Measurements from ENCODE around the gene GNPTAB.
"Not testable (repeated sequence)": the region's sequence is repeated elsewhere in the genome, so short reads cannot be mapped to it uniquely, and the experiment has no call there.

Gene GNPTAB

DNA sequence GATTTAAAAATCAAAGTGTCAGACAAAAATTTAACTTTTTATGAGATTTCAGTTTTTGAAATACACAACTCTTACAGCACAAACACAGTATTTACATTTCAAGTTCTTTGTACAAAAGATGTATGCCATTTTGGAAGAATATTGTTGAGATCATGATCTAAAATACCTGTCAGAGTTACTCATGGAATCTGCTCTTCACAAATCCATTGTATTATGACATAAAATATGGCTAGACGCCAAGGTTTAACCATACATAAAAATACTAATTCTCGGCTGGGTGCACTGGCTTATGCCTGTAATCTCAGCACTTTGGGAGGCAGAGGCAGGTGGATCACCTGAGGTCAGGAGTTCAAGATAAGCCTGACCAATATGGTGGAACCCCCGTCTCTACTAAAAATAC is 85.3 kb downstream of the GNPTAB start:
- no peak overlapping the region for H3K4me3 ChIP-seq (ENCODE audit: low read length)
- H3K9ac ChIP-seq (ENCODE audit: low read length), result no peak overlapping the region
- peaks cover 4% of the 10 kb centered on the region for H3K4me1 ChIP-seq (ENCODE audit: control insufficient read depth, insufficient read depth, low read length)
- H3K36me3 ChIP-seq (ENCODE audit: control insufficient read depth, insufficient read depth, low read length, severe bottlenecking), result peaks cover 80% of the 10 kb centered on the region
- no peak for DNase-seq (ENCODE audit: low read depth)
- no peaks in the 10 kb centered on the region for H3K9me3 ChIP-seq (ENCODE audit: control insufficient read depth, low read length)
- H3K27me3 ChIP-seq (replicated peaks; ENCODE audit: control insufficient read depth, insufficient read depth, low read length), result no peaks in the 10 kb centered on the region

DNA sequence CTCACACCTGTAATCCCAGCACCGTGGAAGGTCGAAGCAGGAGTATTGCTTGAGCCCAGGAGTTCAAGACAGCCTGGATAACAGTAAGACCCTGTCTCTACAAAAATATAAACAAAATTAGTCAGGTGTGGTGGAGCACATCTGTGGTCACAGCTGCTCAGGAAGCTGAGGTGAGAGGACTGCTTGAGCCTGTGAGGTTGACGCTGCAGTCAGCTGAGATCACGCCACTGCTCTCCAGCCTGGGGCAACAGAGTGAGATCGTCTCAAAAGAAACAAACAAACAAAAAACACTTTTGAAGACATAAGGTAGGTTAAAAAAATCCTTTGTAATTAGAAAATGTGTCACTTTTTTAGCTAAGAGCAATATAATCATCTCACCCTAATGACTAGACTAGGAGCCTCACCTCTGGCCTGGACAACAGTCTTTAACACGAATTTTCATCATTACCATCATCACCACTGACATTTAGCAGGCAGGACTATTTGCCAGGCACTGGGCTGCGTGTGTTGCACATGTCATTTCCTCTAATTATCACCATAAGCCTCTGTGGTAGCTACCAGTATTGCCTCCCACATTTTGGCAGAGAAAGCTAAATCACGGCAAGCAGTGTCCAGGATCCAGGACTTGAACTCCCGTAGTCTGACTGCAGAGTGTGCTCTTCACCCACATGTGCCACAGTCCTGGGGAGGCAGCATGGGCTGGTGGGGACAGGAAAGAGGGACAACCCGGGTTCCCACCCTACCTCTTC is 86.9 kb downstream of the GNPTAB start:
- Histone ChIP-seq H3K4me1 (ENCODE audit: control insufficient read depth, insufficient read depth, low read length) (peaks cover 4% of the 10 kb centered on the region), H3K9me3 (ENCODE audit: control insufficient read depth, low read length) (no peaks in the 10 kb centered on the region), H3K4me3 (ENCODE audit: low read length) (no peak overlapping the region), H3K27me3 (replicated peaks; ENCODE audit: control insufficient read depth, insufficient read depth, low read length) (no peaks in the 10 kb centered on the region), H3K36me3 (ENCODE audit: control insufficient read depth, insufficient read depth, low read length, severe bottlenecking) (peaks cover 73% of the 10 kb centered on the region), H3K9ac (ENCODE audit: low read length) (no peak overlapping the region)
- DNase-seq (ENCODE audit: low read depth), result no peak

DNA sequence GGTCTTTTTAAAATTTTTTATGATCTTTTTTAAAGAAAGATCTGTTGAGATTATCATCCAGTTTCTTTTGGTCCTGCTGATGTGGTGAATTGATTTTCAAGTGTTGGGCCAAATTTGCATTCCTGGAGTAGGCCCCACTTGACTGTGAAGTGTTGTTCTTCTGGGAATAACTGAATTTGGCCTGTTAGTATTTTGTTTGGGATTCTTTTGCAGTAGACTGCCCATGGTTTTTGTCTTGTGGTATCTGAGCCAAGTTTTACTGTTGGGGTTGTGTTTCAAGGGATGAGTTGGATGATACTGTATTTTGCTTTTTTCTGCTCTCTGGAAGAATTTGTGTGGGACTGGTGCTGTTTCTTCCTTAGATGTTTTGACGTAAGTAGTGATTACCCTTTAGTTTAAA is 87.5 kb downstream of the GNPTAB start:
- H3K9ac ChIP-seq (ENCODE audit: low read length), result no peak overlapping the region
- H3K9me3 ChIP-seq (ENCODE audit: control insufficient read depth, low read length), result no peaks in the 10 kb centered on the region
- peaks cover 4% of the 10 kb centered on the region for H3K4me1 ChIP-seq (ENCODE audit: control insufficient read depth, insufficient read depth, low read length)
- H3K27me3 ChIP-seq (replicated peaks; ENCODE audit: control insufficient read depth, insufficient read depth, low read length), result no peaks in the 10 kb centered on the region
- peaks cover 71% of the 10 kb centered on the region for H3K36me3 ChIP-seq (ENCODE audit: control insufficient read depth, insufficient read depth, low read length, severe bottlenecking)
- DNase-seq (ENCODE audit: low read depth), result no peak
- no peak overlapping the region for H3K4me3 ChIP-seq (ENCODE audit: low read length)

DNA sequence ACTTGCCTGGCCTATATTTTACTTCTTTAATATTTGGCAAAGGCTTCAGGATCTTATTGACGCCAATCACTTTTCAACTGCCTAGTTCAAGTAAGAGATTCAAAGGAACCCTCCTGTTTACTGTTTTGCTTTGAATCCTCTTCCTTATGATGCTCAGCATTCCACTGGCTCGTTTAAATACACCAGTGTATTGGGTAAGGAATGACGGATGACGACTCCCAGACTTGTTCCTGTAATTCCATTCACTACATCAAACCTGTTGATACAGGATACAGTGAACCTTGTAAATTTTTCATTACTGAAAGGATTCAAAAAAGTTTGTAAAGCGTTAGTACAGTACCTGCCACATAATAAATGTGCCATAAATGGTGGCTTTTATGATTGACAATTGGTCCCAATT is 89.8 kb downstream of the GNPTAB start:
- H3K4me3 ChIP-seq (ENCODE audit: low read length), result no peak overlapping the region
- peaks cover 4% of the 10 kb centered on the region for H3K4me1 ChIP-seq (ENCODE audit: control insufficient read depth, insufficient read depth, low read length)
- H3K36me3 ChIP-seq (ENCODE audit: control insufficient read depth, insufficient read depth, low read length, severe bottlenecking), result peaks cover 59% of the 10 kb centered on the region
- H3K9me3 ChIP-seq (ENCODE audit: control insufficient read depth, low read length), result no peaks in the 10 kb centered on the region
- H3K9ac ChIP-seq (ENCODE audit: low read length), result no peak overlapping the region
- no peaks in the 10 kb centered on the region for H3K27me3 ChIP-seq (replicated peaks; ENCODE audit: control insufficient read depth, insufficient read depth, low read length)
- DNase-seq (ENCODE audit: low read depth), result no peak

DNA sequence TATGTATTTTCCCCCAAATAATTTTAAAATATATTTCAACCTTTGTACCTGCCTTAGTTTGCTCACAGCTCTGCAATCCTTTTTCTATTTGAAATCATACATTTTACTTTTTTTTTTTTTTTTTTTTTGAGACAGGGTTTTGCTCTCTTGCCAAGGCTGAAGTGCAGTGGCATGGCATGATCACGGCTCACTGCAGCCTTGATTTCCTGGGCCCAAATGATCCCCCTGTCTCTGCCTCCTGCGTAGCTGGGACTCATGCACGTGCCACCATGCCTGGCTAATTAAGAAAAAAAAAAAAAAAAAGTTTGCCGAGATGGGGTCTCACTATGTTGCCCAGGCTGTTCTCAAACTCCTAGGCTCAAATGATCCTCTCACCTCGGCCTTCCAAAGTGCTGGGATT is 90.2 kb downstream of the GNPTAB start:
- H3K9me3 ChIP-seq (ENCODE audit: control insufficient read depth, low read length), result no peaks in the 10 kb centered on the region
- H3K4me1 ChIP-seq (ENCODE audit: control insufficient read depth, insufficient read depth, low read length), result peaks cover 4% of the 10 kb centered on the region
- no peak overlapping the region for H3K4me3 ChIP-seq (ENCODE audit: low read length)

DNA sequence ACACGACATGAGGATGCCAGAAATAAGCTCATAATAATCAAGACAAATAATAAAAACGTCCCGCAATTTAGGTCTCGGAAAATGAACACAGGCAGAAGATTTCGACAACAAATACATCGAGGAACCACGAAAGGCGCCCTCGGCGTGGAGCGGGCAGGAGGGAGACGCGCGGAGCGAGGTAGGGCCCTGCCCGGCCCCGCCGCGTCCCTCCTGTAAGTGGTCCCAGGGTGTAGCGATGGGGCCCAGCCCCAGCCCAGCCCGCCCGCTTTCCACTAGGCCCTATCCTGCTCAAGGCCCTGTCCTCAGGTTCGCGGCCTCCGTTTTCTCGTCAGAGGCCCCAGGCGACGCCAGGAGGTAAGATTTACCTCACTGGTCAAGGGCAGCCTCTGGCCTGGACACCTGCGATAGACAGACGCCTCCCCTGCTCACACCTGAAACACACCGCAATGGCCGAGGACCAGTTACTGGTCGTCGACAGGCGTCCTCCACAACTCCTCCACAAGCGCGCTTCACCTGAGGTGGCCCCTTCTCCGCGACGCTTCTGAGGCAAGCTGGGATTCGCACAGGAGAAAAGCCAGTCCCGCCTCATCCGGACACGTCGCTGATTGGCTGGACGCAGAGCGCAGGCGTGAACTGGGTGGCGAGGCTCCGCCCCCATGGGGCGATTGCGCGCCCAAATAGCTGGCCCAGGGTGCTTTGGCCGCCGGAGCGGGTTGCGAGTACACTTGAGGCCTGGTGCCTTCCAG is 91.7 kb downstream of the GNPTAB start, which contains the start of gene SYCP3:
SYCP3 (minus strand) TSS at position 543 of the 746 bp plus-strand sequence. CDS start 1,527 bp downstream, outside the sequence.
- Histone ChIP-seq H3K9ac (ENCODE audit: low read length) (no peak within 1 kb of the TSS), H3K4me1 (ENCODE audit: control insufficient read depth, insufficient read depth, low read length) (peaks cover 4% of the 10 kb centered on the region), H3K9me3 (ENCODE audit: control insufficient read depth, low read length) (no peaks in the 10 kb centered on the region), H3K36me3 (ENCODE audit: control insufficient read depth, insufficient read depth, low read length, severe bottlenecking) (peaks cover 45% of the 10 kb centered on the region), H3K4me3 (ENCODE audit: low read length) (no peak within 1 kb of the TSS), H3K27me3 (replicated peaks; ENCODE audit: control insufficient read depth, insufficient read depth, low read length) (no peaks in the 10 kb centered on the region)
- DNase-seq (ENCODE audit: low read depth), result no peak

More for the DNA sequence above, 90.2 kb downstream of the GNPTAB start:
- H3K27me3 ChIP-seq (replicated peaks; ENCODE audit: control insufficient read depth, insufficient read depth, low read length), result no peaks in the 10 kb centered on the region
- no peak for DNase-seq (ENCODE audit: low read depth)
- peaks cover 56% of the 10 kb centered on the region for H3K36me3 ChIP-seq (ENCODE audit: control insufficient read depth, insufficient read depth, low read length, severe bottlenecking)
- H3K9ac ChIP-seq (ENCODE audit: low read length), result no peak overlapping the region

DNA sequence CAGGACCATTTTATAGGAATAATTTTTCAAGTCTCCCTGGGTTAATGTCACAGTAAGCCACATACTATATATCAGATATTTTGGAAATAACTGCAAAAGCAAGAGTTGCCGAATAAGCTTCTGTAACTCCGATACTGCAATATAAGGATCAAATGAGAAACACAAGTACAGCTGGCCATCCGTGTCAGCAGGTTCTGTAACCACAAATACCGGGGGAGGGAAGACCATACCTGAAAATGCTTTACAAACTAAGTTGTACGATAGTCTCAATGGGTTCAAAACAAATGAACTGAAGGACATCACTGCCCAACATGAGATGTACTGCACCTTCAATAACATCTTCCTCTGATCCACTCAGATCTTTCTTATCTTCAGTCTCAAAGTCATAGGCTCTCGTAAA is 93.3 kb downstream of the GNPTAB start:
- no peaks in the 10 kb centered on the region for H3K27me3 ChIP-seq (replicated peaks; ENCODE audit: control insufficient read depth, insufficient read depth, low read length)
- H3K4me1 ChIP-seq (ENCODE audit: control insufficient read depth, insufficient read depth, low read length), result no peaks in the 10 kb centered on the region

DNA sequence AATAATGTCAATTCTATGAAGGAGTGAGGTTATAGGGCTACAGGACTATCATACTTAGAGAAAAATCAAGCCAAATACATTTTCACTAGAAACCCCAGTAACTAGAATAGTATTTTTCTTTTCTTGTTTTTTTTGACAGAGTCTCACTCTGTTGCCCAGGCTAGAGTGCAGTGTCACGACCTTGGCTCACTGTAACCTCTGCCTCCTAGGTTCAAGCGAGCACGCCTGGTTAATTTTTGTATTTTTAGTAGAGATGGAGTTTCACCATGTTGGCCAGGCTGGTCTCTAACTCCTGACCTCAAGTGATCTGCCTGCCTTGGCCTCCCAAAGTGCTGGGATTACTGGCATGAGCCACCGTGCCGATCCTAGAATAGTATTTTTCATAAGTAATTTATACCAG is 96.3 kb downstream of the GNPTAB start:
- not testable (repeated sequence) for H3K4me3 ChIP-seq (ENCODE audit: low read length); DNase-seq (ENCODE audit: low read depth); H3K4me1 ChIP-seq (ENCODE audit: control insufficient read depth, insufficient read depth, low read length); H3K27me3 ChIP-seq (replicated peaks; ENCODE audit: control insufficient read depth, insufficient read depth, low read length); H3K9ac ChIP-seq (ENCODE audit: low read length); H3K9me3 ChIP-seq (ENCODE audit: control insufficient read depth, low read length)
- peaks cover 51% of the 10 kb centered on the region for H3K36me3 ChIP-seq (ENCODE audit: control insufficient read depth, insufficient read depth, low read length, severe bottlenecking)

More for the DNA sequence above, 93.3 kb downstream of the GNPTAB start:
- no peak for DNase-seq (ENCODE audit: low read depth)
- no peaks in the 10 kb centered on the region for H3K9me3 ChIP-seq (ENCODE audit: control insufficient read depth, low read length)
- peaks cover 47% of the 10 kb centered on the region for H3K36me3 ChIP-seq (ENCODE audit: control insufficient read depth, insufficient read depth, low read length, severe bottlenecking)
- H3K9ac ChIP-seq (ENCODE audit: low read length), result no peak overlapping the region
- no peak overlapping the region for H3K4me3 ChIP-seq (ENCODE audit: low read length)

DNA sequence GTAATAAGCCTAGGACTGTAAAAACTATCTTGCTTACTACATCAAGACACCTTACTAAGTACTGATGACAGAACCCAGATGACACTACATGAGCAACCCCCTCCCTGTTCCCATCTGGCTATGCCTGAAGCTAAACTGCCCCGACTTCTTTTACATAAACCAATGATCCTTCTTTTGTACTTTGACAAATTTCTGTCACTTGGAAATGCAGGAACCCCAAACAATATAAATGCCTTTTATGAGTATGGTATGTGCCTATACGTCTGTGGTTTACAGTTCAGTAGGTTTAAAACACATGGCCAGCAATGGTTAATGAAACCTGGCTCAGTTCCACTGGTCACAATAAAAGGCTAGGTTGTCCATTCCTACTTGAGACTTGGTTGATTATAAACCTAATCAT is 97.6 kb downstream of the GNPTAB start:
- peaks cover 58% of the 10 kb centered on the region for H3K36me3 ChIP-seq (ENCODE audit: control insufficient read depth, insufficient read depth, low read length, severe bottlenecking)
- H3K9me3 ChIP-seq (ENCODE audit: control insufficient read depth, low read length), result no peaks in the 10 kb centered on the region
- no peaks in the 10 kb centered on the region for H3K27me3 ChIP-seq (replicated peaks; ENCODE audit: control insufficient read depth, insufficient read depth, low read length)
- no peak overlapping the region for H3K9ac ChIP-seq (ENCODE audit: low read length)
- DNase-seq (ENCODE audit: low read depth), result no peak
- no peak overlapping the region for H3K4me3 ChIP-seq (ENCODE audit: low read length)
- H3K4me1 ChIP-seq (ENCODE audit: control insufficient read depth, insufficient read depth, low read length), result no peaks in the 10 kb centered on the region

DNA sequence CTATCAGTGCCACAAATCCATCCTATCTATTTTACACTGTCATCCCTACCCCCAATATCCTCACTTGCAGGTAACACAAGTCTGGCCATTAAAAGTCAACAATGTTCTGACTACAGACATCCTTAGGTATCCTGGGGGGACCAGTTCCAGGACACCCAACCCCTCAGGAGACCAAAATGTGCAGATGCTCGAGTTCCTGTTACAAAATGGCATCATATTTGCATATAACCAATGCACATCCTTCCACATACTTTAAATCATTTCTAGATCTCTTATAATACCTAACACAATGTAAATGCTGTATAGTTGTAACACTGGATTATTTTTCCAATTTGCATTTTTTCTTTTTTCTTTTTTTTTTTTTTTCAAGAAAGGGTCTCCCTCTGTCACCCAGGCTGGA is 98.4 kb downstream of the GNPTAB start:
- H3K36me3 ChIP-seq (ENCODE audit: control insufficient read depth, insufficient read depth, low read length, severe bottlenecking), result peaks cover 53% of the 10 kb centered on the region
- no peaks in the 10 kb centered on the region for H3K9me3 ChIP-seq (ENCODE audit: control insufficient read depth, low read length)
- no peak for DNase-seq (ENCODE audit: low read depth)
- H3K27me3 ChIP-seq (replicated peaks; ENCODE audit: control insufficient read depth, insufficient read depth, low read length), result no peaks in the 10 kb centered on the region
- H3K4me1 ChIP-seq (ENCODE audit: control insufficient read depth, insufficient read depth, low read length), result no peaks in the 10 kb centered on the region
- no peak overlapping the region for H3K4me3 ChIP-seq (ENCODE audit: low read length)
- no peak overlapping the region for H3K9ac ChIP-seq (ENCODE audit: low read length)

DNA sequence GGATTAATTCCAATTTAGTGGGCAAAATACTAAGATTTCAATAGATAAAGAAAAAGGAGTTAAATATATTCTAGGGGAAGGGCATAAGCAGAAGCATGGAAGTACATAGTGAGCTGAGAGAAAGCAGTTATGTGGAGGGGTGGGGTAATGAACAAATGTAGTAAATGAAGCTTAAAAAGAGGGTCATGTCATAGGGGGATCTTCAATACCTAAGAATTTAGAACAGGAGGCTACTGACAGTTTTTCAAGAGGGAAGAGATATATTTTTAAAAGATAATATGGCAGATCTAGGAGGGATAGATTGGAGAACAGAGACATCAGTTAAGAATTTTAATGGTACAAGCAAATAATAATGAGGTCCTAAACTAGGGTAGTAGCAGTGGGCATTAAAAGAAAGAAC is 100.9 kb downstream of the GNPTAB start:
- H3K9me3 ChIP-seq (ENCODE audit: control insufficient read depth, low read length), result no peaks in the 10 kb centered on the region
- no peaks in the 10 kb centered on the region for H3K27me3 ChIP-seq (replicated peaks; ENCODE audit: control insufficient read depth, insufficient read depth, low read length)
- DNase-seq (ENCODE audit: low read depth), result no peak
- H3K9ac ChIP-seq (ENCODE audit: low read length), result no peak overlapping the region
- peaks cover 71% of the 10 kb centered on the region for H3K36me3 ChIP-seq (ENCODE audit: control insufficient read depth, insufficient read depth, low read length, severe bottlenecking)
- no peak overlapping the region for H3K4me3 ChIP-seq (ENCODE audit: low read length)
- H3K4me1 ChIP-seq (ENCODE audit: control insufficient read depth, insufficient read depth, low read length), result no peaks in the 10 kb centered on the region

Data from adipocyte (in vitro differentiated cells).